Stimulated activated CD4-positive, alpha-beta T cell treated with anti-CD3 and anti-CD28 coated beads, TNF-alpha, amount 100 ng/mL, for 48 hours (primary cell): ENCODE measurements around the gene PGLYRP3.

Source experiments
- DNase-seq, 3 donors: peaks; one replicate each; pipeline ENCODE4 v3.0.0-alpha.2; 2020; ENCODE audit warnings: low read depth in 3 of 3

Gene PGLYRP3

GRCh38 chr1:153313288-153313687 is 536 bp upstream of the PGLYRP3 start:
- DNase-seq = no peak

- DNase-seq = no peak
Measured at GRCh38 chr1:153310526-153310925, 2.2 kb downstream of the PGLYRP3 start.

GRCh38 chr1:153309441-153309840 is 3.3 kb downstream of the PGLYRP3 start:
- no peak for DNase-seq

- no peak for DNase-seq
Measured at GRCh38 chr1:153308540-153308939, 4.2 kb downstream of the PGLYRP3 start.

- DNase-seq = no peak
Measured at GRCh38 chr1:153307221-153307600, 5.5 kb downstream of the PGLYRP3 start.

- DNase-seq = no peak
Measured at GRCh38 chr1:153306303-153307220, 6.2 kb downstream of the PGLYRP3 start.

- no peak for DNase-seq
Measured at GRCh38 chr1:153305682-153306081, 7.1 kb downstream of the PGLYRP3 start.

- no peak for DNase-seq
Measured at GRCh38 chr1:153302308-153302707, 10.4 kb downstream of the PGLYRP3 start.

- DNase-seq = no peak
Measured at GRCh38 chr1:153293851-153294250, 18.9 kb downstream of the PGLYRP3 start.

- DNase-seq = no peak
Measured at GRCh38 chr1:153293480-153293775, 19.3 kb downstream of the PGLYRP3 start.

GRCh38 chr1:153292740-153293479 is 19.8 kb downstream of the PGLYRP3 start:
- no peak for DNase-seq

- DNase-seq = no peak
Measured at GRCh38 chr1:153292185-153292584, 20.6 kb downstream of the PGLYRP3 start.

GRCh38 chr1:153291514-153291913 is 21.2 kb downstream of the PGLYRP3 start:
- no peak for DNase-seq

- DNase-seq = no peak
Measured at GRCh38 chr1:153288634-153289275, 24.0 kb downstream of the PGLYRP3 start.

GRCh38 chr1:153277852-153278251 is 34.9 kb downstream of the PGLYRP3 start:
- DNase-seq = peak in 1 of 3 donors; percentile 25

GRCh38 chr1:153272186-153272585 is 40.6 kb downstream of the PGLYRP3 start:
- DNase-seq = no peak

- DNase-seq = no peak
Measured at GRCh38 chr1:153271711-153272110, 41.0 kb downstream of the PGLYRP3 start.

GRCh38 chr1:153265457-153265856 is 47.3 kb downstream of the PGLYRP3 start:
- no peak for DNase-seq

GRCh38 chr1:153262462-153263157 is 50.1 kb downstream of the PGLYRP3 start:
- DNase-seq = no peak

GRCh38 chr1:153262070-153262366 is 50.7 kb downstream of the PGLYRP3 start:
- DNase-seq = no peak

GRCh38 chr1:153261281-153262069 is 51.3 kb downstream of the PGLYRP3 start:
- DNase-seq = no peak
